ENCODE measurements around the gene KRT28. TPM values are rescaled to one million over a fixed set of nuclear protein-coding genes. Genes with fewer than 3 reads are reported as not detected.

The KRT28 gene
- total and polyA plus RNA-seq, 4 donors, result not detected

DNA sequence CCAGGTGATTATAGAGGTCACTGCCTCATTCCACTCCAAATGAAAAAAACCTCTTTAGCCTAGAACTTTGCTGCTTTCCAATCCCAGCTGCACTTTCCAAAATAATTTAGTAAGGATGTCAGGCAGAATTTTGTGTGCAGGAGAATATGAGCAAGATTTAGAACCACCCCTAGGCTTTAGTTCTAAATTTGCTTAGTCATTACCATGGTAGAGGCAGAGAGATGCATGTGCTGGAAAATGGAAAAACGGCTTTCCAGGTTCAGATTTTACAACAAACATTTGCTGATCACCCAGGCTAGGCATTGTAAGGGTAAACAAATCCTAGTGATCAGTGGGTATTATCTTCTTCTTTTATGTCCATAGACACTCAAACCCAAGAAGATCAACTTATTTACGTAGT, 34.1 kb downstream of the KRT28 start:
- H3K27me3 ChIP-seq (ENCODE audit: control insufficient read depth in 3 of 3, insufficient read depth in 3 of 3, low read length in 2 of 3), result peaks cover 0 to 4% (median 0%) of the 10 kb centered on the region in 3 donors
- ATAC-seq (ENCODE audit: insufficient read depth, low FRiP score), result no peak
- WGBS, 2 donors, result 90% methylated on average over 2 of the region's 2 CpGs

DNA sequence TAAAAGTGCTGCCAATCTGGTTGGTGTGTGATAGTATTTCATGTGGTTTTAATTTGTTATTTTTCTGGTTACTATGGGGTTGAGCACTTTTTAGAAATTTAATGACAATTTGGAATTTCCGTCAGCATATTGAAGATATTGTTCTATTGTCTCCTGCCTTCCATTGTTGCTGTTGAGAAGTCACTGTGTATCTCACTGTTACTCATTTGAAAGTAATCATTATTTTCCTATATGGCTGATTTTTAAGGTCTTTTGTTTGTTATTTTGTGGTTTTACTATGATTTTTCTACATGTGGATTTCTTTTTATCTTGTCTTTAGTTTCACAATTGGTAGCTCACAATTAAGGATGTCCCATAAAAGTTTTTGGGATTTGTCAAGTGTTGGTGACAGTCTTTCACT, 36.0 kb downstream of the KRT28 start:
- TF ChIP-seq, protein P1, sequence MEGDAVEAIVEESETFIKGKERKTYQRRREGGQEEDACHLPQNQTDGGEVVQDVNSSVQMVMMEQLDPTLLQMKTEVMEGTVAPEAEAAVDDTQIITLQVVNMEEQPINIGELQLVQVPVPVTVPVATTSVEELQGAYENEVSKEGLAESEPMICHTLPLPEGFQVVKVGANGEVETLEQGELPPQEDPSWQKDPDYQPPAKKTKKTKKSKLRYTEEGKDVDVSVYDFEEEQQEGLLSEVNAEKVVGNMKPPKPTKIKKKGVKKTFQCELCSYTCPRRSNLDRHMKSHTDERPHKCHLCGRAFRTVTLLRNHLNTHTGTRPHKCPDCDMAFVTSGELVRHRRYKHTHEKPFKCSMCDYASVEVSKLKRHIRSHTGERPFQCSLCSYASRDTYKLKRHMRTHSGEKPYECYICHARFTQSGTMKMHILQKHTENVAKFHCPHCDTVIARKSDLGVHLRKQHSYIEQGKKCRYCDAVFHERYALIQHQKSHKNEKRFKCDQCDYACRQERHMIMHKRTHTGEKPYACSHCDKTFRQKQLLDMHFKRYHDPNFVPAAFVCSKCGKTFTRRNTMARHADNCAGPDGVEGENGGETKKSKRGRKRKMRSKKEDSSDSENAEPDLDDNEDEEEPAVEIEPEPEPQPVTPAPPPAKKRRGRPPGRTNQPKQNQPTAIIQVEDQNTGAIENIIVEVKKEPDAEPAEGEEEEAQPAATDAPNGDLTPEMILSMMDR (IDR thresholded peaks at IDR 0.05; ENCODE audit: control extremely low read depth, extremely low read depth), result no peak
- H3K27me3 ChIP-seq (ENCODE audit: control insufficient read depth in 3 of 3, insufficient read depth in 3 of 3, low read length in 2 of 3), result no peaks in the 10 kb centered on the region
- no peak for ATAC-seq (ENCODE audit: insufficient read depth, low FRiP score)
- no peaks in the 10 kb centered on the region for H3K4me1 ChIP-seq (ENCODE audit: control insufficient read depth in 5 of 5, insufficient read depth in 5 of 5, low read length in 5 of 5)
- no peaks in the 10 kb centered on the region for H3K36me3 ChIP-seq (ENCODE audit: control insufficient read depth in 4 of 4, insufficient read depth in 4 of 4, low read length in 4 of 4)
- no peak overlapping the region for H3K27ac ChIP-seq (ENCODE audit: low read depth in 1 of 2, low read length in 1 of 2)
- no peak overlapping the region for H3K4me3 ChIP-seq
- peaks cover 0 to 12% (median 5%) of the 10 kb centered on the region in 4 donors for H3K9me3 ChIP-seq (ENCODE audit: control insufficient read depth in 4 of 4, insufficient read depth in 3 of 4, low read length in 3 of 4)
- no peak overlapping the region for H3K9ac ChIP-seq (ENCODE audit: insufficient read depth in 1 of 2, low read length in 2 of 2)
- 84 to 96% methylated on average over 1 of the region's 1 CpG for WGBS, 2 donors
- DNase-seq, result no peak

More for the DNA sequence above, 34.1 kb downstream of the KRT28 start:
- H3K27ac ChIP-seq (ENCODE audit: low read depth in 1 of 2, low read length in 1 of 2), result no peak overlapping the region
- H3K9me3 ChIP-seq (ENCODE audit: control insufficient read depth in 4 of 4, insufficient read depth in 3 of 4, low read length in 3 of 4), result peaks cover 0 to 10% (median 5%) of the 10 kb centered on the region in 4 donors
- TF ChIP-seq, protein P1 (IDR thresholded peaks at IDR 0.05; ENCODE audit: control extremely low read depth, extremely low read depth), result no peak
- no peak overlapping the region for H3K9ac ChIP-seq (ENCODE audit: insufficient read depth in 1 of 2, low read length in 2 of 2)
- H3K36me3 ChIP-seq (ENCODE audit: control insufficient read depth in 4 of 4, insufficient read depth in 4 of 4, low read length in 4 of 4), result no peaks in the 10 kb centered on the region
- no peak overlapping the region for H3K4me3 ChIP-seq
- no peaks in the 10 kb centered on the region for H3K4me1 ChIP-seq (ENCODE audit: control insufficient read depth in 5 of 5, insufficient read depth in 5 of 5, low read length in 5 of 5)
- no peak for DNase-seq

DNA sequence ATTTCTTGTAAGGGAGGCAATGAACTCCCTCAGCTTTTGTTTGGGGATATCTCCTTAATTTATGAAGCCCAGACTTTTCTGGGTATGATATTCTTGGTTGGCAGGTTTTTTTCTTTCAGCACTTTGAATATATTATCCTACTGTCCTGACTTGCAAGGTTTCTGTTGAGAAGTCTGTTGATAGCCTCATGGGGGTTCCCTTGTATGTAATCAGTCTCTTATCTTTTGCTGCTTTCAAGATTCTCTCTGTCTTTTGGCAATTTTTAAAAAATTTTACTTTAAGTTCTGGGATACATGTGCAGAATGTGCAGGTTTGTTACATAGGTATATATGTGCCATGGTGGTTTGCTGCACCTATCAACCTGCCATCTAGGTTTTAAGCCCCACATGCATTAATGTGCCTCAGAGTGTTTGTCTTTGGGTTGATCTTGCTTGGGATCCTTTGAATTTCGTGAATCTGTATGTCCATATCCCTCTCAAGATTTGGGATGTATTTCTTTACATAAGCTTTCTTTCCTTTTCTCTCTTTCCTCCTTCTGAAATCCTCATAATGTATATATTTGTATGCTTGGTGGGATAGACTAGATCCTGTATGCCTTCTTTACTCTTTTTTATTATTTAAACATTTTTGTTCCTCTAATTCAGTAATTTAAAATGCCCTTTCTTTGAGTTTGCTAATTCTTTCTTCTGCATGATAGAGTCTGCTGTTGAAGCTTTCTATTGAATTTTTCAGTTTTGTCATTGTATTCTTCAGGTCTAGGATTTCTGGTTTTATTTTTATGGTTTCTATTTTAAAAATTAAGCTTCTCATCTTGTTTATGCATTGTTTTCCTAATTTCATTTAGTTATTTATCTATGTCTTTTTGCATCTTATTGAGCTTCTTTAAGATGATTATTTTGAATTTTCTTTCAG, 39.4 kb downstream of the KRT28 start:
- Histone ChIP-seq H3K9me3 (ENCODE audit: control insufficient read depth in 4 of 4, insufficient read depth in 3 of 4, low read length in 3 of 4) (peaks cover 0 to 12% (median 5%) of the 10 kb centered on the region in 4 donors), H3K9ac (ENCODE audit: insufficient read depth in 1 of 2, low read length in 2 of 2) (no peak overlapping the region), H3K4me3 (no peak overlapping the region), H3K27me3 (ENCODE audit: control insufficient read depth in 3 of 3, insufficient read depth in 3 of 3, low read length in 2 of 3) (no peaks in the 10 kb centered on the region), H3K36me3 (ENCODE audit: control insufficient read depth in 4 of 4, insufficient read depth in 4 of 4, low read length in 4 of 4) (no peaks in the 10 kb centered on the region), H3K27ac (ENCODE audit: low read depth in 1 of 2, low read length in 1 of 2) (no peak overlapping the region), H3K4me1 (ENCODE audit: control insufficient read depth in 5 of 5, insufficient read depth in 5 of 5, low read length in 5 of 5) (no peaks in the 10 kb centered on the region)
- whole genome bisulfite sequencing, 2 donors, result 41 to 56% methylated on average over 1 of the region's 1 CpG
- TF ChIP-seq, protein P1 (IDR thresholded peaks at IDR 0.05; ENCODE audit: control extremely low read depth, extremely low read depth), result no peak
- DNase-seq (no peak), ATAC-seq (ENCODE audit: insufficient read depth, low FRiP score) (no peak)

Data from lung (tissue), 12 donors.